Amygdala (tissue), 56 donors: ENCODE data around the gene AKAP6.
"Not testable (repeated sequence)": the region's sequence is repeated elsewhere in the genome, so short reads cannot be mapped to it uniquely, and the experiment has no call there.

Experiments
- DNase-seq, 56 donors: peaks; one replicate each; lab custom pipeline; 2025; lab: John Stamatoyannopoulos, UW

AKAP6 gene

DNA sequence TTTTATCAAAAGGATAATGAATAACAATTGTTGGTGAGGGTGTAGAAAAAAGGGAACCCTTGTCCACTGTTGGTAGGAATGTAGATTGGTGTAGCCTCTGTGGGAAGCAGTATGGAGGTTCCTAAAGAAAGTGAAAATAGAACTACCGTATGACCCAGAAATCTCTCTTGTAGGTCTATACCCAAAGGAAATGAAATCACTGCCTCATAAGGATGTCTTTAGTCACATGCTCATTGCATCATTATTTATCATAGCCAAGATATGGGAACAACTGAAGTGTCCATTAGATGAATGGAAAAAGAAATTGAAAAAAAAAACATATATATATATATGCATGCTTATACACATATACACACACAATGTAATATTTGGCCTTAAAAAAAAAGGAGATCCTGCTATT lies 450.7 kb downstream of the AKAP6 start:
- DNase-seq, result no peak

DNA sequence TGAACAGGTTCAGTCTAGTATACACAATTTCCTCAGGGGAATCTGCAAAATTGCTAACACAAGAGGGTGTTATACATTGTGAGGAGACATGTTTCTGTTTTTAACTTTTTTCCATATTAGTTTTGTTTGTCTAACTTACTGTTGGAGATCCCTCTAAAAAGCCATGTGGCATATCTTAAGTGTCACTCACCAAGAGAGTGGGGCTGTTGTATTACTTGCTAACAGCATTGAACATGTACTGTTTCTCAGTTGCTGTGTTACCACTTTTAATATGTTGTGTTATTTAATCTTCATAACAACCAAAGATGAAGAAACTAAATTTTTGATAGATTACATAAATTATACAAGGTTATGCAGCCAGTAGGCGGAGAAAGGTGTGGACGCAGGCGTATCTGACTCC lies 455.3 kb downstream of the AKAP6 start:
- DNase-seq, result no peak

DNA sequence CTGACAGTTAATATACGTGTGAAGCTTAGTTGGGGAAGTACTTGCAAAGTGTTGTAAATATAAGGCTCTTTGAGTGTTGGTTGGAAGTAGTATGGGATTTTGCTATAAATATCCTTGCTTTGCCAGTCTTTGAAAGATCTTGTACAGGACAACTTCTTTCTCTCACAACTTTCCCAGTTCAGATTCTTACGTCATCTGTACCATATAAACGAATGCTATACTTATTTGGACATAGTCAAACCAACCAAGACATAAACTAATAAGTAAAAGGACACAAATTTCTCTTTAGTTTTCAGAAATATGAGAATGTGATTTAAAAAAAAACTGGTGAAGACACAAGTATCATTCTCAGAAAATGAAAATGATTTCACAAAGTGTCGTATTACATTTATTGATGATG lies 456.5 kb downstream of the AKAP6 start:
- no peak for DNase-seq

DNA sequence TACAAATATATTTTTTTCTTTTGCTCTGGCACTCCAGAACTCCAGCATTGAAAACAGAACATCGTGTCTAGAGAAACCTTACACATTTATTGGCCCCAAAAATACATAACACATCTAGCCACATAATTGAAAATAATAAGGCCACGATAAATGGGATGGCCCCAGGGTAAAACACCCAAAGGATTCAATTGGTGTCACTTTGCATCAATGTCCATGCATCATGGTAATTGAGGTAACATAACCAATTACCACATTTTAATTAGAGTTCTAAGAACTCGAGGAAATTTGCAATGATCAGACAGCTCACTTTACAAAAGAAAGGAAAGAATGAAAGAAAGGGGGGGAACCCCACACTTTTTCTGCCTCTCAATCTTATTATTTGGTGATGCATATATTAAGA lies 457.8 kb downstream of the AKAP6 start:
- no peak for DNase-seq

DNA sequence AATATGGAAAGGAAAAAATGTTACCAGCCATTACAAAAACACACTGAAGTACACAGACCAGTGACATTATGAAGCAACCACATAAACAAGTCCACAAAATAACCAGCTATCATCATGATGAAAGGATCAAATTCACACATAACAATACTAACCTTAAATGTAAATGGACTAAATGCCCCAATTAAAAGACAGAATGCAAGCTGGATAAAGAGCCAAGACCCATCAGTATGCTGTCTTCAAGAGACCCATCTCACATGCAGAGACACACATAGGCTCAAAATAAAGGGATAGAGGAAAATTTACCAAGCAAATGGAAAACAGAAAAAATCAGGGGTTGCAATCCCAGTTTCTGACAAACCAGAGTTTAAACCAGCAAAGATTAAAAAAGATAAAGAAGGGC lies 463.9 kb downstream of the AKAP6 start:
- not testable (repeated sequence) for DNase-seq

DNA sequence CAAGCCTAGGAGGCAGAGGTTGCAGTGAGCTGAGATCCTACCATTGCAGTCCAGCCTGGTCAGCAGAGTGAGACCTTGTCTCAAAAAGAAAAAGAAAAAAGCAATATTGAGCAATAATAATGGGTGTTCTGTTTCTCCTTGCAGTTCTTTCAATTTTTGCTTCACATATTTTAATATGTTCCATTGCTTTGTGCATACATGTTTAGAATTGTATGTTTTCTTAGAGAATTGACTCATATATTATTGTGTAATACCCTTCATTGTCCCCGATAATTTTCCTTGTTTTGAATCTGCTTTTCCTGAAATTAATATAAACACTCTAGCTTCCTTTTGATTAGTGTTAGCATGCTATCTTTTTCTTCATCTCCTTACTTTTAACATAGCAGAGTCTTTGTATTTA lies 471.2 kb downstream of the AKAP6 start:
- DNase-seq, result no peak

DNA sequence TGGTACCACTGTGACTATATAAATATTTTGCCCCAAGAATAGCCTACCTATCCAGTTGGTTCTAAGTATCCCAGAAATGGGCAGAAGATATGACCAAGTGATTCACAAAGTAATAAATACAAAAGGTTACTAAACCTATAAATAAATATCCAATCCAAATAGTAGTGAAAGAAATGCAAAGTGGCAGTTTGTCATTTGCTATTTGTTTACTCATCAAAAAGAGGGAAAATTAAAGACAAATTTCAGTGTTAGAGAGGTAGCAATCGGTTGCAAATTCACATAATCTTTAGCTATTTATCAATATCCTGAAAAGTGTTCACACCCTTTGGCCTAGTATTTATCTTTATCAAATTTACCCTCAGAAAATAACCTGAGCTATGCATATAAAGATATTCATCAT lies 473.2 kb downstream of the AKAP6 start:
- DNase-seq, result no peak

DNA sequence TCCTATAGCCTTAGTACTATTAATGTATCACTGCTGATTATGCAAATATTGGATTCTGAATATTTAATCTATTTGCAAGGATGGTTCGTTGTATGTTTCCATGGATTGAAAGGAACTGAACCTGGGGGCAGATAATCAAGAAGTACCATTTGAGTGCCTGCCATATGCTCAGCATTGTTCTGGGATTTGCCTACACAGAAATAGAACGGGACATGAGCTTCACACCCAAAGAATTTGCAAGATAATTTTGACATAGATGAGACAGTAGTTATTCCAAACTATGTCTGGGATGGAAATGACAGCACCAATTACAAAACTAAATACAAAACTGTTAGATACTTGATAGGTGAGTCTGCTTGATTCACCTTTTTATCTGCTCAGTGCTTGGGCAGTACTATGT lies 476.9 kb downstream of the AKAP6 start:
- no peak for DNase-seq

DNA sequence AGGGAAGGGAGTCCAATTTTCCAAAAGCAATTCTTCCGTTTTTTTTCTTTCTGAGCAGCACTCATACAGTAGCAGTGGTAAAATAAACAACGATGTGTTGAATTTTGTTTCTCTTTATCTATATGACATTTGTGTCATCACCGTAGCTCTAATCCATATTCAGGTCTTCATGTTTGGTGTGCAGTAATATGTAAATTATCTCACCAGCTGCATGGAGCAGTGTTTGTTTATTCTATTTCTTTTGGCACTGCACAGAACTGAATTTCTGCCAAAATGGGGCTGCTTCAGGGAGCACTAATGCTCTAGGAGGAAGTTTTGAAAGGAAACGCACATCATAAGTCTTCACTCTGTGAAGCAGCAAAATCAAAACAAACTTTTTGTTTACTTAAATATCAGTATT lies 479.5 kb downstream of the AKAP6 start:
- DNase-seq, result peak in 25 of 56 donors; percentile 3 to 67 (median 19)

DNA sequence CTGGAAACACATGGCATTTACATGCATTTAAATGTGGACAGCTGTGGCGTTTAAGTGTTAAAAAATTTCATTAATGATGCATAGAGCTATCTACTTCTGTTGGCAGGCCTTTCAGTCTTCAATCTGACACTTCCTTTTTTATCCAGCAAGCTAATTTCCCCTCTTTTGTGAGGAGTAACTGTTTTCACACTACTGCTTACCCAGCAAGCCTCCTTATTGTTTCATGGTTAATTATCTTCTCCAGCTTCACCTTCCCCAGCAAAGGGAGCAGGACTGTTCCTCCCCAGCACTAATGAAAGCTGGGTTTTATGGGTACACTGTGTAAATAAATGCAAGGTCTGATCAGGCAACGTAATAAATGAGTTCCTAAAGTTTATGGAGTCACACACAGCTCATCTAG lies 480.2 kb downstream of the AKAP6 start:
- DNase-seq, result no peak

DNA sequence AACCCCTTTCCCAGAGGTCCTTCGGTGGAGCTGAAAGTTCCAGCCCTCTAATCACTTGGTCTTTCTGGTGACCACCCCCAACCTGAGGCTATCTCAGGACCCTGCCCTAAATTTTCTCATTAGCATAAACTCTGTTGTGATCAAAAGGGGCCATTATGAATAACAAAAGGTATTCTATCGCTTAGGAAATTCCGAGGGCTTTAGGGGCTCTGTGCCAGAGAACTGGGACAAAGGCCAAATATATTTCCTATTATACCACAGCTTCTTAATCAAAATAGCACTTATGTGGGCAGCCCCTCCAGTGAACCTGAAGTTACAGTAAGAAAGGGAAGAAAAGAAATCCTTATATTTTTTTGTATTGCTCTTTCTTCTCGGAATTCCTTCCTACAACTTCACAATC lies 484.3 kb downstream of the AKAP6 start:
- no peak for DNase-seq

DNA sequence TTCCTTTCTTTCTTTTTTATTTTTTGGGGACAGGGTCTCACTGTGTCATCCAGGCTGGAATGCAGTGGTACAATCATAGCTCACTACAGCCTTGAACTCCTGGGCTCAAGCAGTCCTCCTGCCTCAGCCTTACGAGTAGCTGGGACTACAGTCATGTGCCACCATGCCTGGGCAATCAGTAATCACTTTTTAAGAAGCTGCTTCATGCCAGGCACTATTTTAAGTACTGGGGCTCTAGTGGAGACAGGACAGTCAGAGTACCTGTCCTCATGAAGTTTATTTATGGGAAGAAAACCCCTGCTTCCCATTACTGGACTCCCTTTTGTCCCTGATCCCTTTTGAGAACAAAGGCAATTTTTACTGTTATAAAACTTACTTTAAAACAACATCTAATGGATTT lies 485.6 kb downstream of the AKAP6 start:
- no peak for DNase-seq

DNA sequence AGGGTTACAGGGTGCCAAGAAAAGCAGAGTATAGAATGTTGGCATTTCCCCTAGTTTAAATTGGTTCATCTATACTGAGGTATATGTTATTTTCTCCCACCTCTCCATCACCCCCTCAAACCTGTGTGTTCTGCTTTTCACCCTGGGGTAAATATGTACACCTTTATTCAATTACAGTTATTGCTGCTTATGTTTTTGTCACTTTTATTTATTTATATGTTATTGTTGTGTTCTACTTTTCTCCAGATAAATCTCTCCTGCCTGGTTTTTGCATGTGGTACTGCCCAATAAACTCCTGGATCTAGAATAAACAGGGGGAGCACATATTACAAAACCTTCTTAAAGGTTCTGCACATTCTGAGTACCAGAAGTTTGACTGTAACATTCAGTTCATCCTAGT lies 487.5 kb downstream of the AKAP6 start:
- DNase-seq, result no peak

DNA sequence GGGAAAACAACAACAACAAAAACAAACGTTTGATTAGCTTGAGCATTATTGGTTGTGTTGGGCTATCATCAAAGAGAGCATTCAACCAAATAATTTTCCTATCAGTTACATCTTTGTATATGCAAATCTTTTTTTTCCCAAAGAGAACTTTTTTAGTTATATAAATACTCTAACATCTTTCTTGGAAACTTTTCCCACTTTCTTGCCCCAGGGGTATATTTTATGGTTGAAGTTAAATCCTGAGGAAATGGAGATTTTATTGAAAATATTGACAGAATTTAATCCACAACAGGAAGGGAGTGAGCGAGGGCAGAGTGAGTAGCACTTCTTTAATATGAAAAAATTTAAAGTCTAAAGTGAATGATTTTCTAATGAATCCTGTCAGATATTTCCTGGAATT lies 488.7 kb downstream of the AKAP6 start:
- DNase-seq, result no peak

DNA sequence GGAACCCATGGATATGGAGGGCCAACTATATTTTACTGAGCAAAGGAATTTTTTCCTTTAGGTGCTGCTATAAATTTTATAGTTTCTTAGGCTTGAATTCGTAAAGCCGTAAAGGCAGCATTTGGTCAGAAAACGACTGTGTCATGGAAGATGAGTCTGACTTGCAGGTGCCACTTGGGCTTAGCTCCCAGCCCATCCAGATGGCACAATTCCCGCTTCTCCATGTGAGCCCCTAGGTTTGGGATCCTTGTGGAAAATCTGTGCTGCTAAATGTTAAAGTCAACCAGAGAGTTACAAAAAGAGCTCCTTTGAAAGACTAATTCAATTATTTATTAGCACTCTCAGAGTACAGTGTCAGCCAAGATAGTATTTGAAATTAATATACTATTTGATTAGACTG lies 489.5 kb downstream of the AKAP6 start:
- peak in 1 of 56 donors; percentile 14 for DNase-seq

DNA sequence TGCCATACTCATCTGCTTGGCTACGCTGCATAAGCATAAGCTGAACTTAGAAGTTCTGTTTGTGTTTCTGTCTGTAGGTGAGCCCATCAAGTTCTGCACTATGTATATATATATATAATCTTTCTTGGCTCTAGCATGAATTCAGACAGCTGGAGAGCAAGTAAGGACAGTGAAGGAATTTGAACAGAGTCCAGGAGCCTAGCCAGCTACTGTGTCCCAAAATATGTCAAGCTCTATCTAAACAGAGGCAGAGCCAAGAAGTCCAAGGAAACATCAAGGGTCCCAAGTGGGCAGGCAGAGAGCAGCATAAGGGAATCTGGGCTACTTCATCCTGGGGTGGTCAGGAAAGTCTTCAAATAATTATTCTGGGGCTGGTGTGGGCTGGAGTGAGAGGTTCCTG lies 491.1 kb downstream of the AKAP6 start:
- DNase-seq, result no peak

DNA sequence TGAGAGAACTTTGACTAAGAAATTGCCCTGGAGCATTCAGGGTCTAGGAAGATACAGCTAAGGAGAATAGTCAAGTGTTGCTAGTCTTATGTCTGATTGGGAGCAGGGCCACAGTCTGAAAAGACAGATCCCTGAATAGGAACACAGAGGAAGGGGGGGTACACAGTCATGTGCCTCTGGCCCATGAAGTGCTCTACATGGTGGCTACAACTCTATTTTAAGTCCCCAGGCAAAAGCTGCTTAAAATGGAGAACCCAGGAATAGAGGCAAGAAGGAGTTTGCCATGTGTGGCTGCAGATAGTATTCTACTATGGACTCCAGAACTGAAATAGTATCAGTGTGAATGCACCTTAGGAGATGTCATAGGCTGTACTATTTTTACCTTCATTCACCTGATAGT lies 491.6 kb downstream of the AKAP6 start:
- DNase-seq, result no peak

DNA sequence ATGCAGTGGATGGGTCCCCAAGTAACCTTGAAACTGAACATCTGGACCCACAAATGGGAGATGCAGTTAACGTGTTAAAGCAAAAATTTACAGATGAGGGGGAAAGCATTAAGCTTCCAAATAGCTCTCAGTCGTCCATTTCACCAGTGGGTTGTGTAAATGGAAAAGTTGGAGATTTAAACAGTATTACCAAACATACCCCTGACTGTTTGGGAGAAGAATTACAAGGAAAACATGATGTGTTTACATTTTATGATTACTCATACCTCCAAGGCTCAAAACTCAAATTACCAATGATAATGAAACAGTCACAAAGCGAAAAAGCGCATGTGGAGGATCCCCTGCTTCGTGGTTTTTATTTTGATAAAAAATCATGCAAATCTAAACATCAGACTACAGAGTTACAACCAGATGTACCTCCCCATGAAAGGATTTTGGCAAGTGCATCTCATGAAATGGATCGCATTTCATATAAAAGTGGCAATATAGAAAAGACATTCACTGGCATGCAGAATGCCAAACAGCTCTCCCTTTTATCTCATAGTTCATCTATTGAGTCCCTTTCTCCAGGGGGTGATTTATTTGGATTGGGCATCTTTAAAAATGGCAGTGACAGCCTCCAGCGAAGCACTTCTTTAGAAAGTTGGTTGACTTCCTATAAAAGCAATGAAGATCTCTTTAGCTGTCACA lies 493.0 kb downstream of the AKAP6 start:
- DNase-seq, result no peak

DNA sequence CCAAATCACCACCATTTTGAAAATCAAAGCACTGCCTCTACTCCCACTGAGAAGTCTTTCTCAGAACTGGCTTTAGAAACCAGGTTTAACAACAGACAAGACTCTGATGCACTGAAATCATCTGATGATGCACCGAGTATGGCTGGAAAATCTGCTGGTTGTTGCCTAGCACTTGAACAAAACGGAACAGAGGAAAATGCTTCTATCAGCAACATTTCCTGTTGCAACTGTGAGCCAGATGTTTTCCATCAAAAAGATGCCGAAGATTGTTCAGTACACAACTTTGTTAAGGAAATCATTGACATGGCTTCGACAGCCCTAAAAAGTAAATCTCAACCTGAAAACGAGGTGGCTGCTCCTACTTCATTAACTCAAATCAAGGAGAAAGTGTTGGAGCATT lies 494.6 kb downstream of the AKAP6 start:
- no peak for DNase-seq

DNA sequence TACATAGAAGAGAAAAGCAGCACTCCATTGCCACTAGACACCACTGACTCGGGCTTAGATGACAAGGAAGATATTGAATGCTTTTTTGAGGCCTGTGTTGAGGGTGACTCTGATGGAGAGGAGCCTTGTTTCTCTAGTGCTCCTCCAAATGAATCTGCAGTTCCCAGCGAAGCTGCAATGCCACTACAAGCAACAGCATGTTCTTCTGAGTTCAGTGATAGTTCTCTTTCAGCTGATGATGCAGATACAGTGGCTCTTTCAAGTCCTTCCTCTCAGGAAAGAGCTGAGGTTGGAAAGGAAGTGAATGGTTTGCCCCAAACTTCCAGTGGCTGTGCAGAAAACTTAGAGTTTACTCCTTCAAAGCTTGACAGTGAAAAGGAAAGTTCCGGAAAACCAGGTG lies 495.1 kb downstream of the AKAP6 start:
- DNase-seq, result peak in 1 of 56 donors; percentile 1

DNA sequence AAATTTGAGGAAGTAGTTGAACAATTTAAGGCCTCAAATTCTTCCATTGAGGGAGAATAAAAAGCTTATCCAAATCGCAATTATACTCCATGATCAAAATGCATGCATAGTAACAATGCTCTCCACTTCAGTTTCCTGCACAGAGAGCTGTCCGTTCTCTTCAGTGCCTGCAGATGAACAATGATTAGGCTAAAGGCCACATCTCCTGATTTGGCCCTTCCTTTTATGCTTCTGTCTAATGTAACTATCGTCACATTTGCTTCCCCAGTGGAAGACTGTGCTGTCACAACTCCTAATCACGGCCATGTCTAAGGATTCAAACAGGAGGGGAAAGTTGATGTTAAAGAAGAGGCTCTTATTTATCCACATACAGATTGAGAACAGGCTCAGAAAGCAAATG lies 496.0 kb downstream of the AKAP6 start:
- DNase-seq, result peak in 7 of 56 donors; percentile 1 to 22 (median 12)

DNA sequence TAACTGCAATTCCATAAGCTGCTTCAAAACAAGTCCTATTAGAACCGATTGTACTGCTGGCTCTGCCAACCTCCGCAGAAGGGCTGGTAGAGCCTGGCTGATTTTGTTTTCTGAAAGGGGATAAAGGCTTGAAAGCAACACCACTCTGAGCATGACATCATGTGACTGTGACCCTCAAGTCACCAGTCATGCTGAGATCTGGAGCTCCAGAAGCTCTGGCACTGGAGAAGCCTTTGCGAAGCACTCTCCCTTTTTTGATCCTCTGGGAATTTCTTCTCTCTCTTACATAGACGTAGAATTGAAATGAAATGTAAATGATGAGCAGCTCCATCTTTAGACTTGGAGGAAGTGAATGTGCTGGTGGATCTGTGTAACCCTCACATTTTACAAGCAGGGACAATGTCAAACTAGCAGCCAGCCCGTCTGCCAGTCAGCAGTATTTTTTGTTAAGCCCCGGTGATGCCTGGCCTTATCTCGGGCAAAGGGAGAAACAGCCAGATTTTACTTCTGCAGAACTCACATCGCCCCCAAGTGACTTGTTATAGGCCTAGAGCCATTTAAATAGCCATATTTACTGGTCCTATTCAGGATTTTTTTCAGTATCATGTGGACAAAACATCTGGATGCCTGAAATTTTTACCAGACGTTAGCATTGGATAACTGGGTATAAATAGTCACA lies 497.4 kb downstream of the AKAP6 start:
- DNase-seq, result peak in 46 of 56 donors; percentile 10 to 77 (median 45)

DNA sequence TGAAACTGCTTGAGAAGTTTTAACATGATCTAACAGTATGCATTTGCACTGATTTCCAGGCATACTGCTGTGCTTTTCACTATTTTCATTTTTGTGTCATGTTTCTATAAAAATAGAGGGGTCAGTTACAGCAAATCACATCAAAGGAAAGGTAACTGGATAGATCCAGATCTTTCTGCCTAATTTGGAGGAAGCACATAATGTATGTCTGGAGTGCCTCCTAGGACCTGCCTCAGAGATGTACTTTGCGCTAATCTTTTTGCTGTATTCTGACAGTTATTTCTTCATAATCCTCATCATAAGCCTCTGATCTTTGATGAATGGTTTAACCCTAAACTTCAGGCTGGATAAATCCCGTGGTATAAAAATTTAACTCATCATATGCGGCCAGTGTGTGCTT lies 498.4 kb downstream of the AKAP6 start:
- DNase-seq, result no peak
